Neural cell (in vitro differentiated cells): ENCODE results near the gene HS6ST3. TPM values are rescaled to one million over a fixed set of nuclear protein-coding genes. Genes with fewer than 3 reads are reported as not detected.

Source experiments
- H2AFZ ChIP-seq: fragments of 200-600, 300-800 bp; sonication (generic), shearing (Covaris generic); 2 replicates; pipeline ENCODE4 v1.6.0; 2014; ENCODE audit warnings: low read depth, mild to moderate bottlenecking, antibody characterized with exemption, low read length, moderate library complexity
- H3F3A ChIP-seq: fragments of 200-600 bp; shearing (Covaris generic); 2 replicates; pipeline ENCODE4 v1.6.1; 2016; ENCODE audit warnings: mild to moderate bottlenecking, moderate library complexity, mixed read lengths, antibody characterized with exemption, low read length; ENCODE audit not compliant: insufficient read depth, poor library complexity, severe bottlenecking
- H3K27ac ChIP-seq: fragments of 200-600, 300-800 bp; sonication (generic), shearing (Covaris generic); 2 replicates; pipeline ENCODE4 v1.5.1; 2014; ENCODE audit warnings: mild to moderate bottlenecking, low read length, moderate library complexity
- H3K27me3 ChIP-seq: fragments of 300-800, 200-600 bp; sonication (generic), shearing (Covaris generic); 2 replicates; pipeline ENCODE4 v1.6.0; 2014; ENCODE audit warnings: mild to moderate bottlenecking, low read depth, low read length, moderate library complexity; ENCODE audit not compliant: insufficient read depth
- H3K36me3 ChIP-seq: fragments of 300-800, 200-600 bp; sonication (generic), shearing (Covaris generic); 2 replicates; pipeline ENCODE4 v1.5.1; 2014; ENCODE audit warnings: mild to moderate bottlenecking, antibody characterized with exemption, low read length, moderate library complexity; ENCODE audit not compliant: insufficient read depth
- H3K4me2 ChIP-seq: fragments of 300-800, 200-600 bp; sonication (generic), shearing (Covaris generic); 2 replicates; pipeline ENCODE4 v1.6.0; 2014; ENCODE audit warnings: mild to moderate bottlenecking, low read length
- H3K4me3 ChIP-seq: fragments of 300-800, 200-600 bp; sonication (generic), shearing (Covaris generic); 2 replicates; pipeline ENCODE4 v1.5.1; 2014; ENCODE audit warnings: mild to moderate bottlenecking, low read length, moderate library complexity
- H3K79me2 ChIP-seq: fragments of 200-600 bp; shearing (Covaris generic); replicated peaks from 2 replicates; pipeline ENCODE4 v1.6.0; 2014; ENCODE audit warnings: mild to moderate bottlenecking, low read length, moderate library complexity; ENCODE audit not compliant: insufficient read depth
- H3K9ac ChIP-seq: fragments of 300-800, 200-600 bp; sonication (generic), shearing (Covaris generic); 2 replicates; pipeline ENCODE4 v1.6.1; 2016; ENCODE audit warnings: mild to moderate bottlenecking, low read length, mixed read lengths
- H3K9me2 ChIP-seq: fragments of 200-600 bp; shearing (Covaris generic); 2 replicates; pipeline ENCODE4 v1.6.1; 2016; ENCODE audit warnings: mild to moderate bottlenecking, low read length, mixed read lengths; ENCODE audit not compliant: insufficient read depth
- H3K9me3 ChIP-seq: fragments of 200-600, 300-800 bp; sonication (generic), shearing (Covaris generic); 2 replicates; pipeline ENCODE4 v1.6.1; 2016; ENCODE audit warnings: mild to moderate bottlenecking, mixed run types, low read length, moderate library complexity, mixed read lengths
- H4K20me1 ChIP-seq: fragments of 200-600 bp; shearing (Covaris generic); 2 replicates; pipeline ENCODE4 v1.6.1; 2016; ENCODE audit warnings: mild to moderate bottlenecking, mixed run types; ENCODE audit not compliant: insufficient read depth
- EP300 ChIP-seq: fragments of 450-650 bp; conservative IDR thresholded peaks from 2 replicates; pipeline ENCODE4 v1.6.1; 2014; ENCODE audit warnings: antibody characterized with exemption, mild to moderate bottlenecking, moderate library complexity; ENCODE audit not compliant: poor library complexity, severe bottlenecking
- EZH2 ChIP-seq: fragments of 200-600, 300-800 bp; shearing (Covaris generic), sonication (generic); IDR thresholded peaks from 2 replicates; pipeline ENCODE4 v1.6.1; 2014; ENCODE audit warnings: antibody characterized with exemption, low read length, borderline replicate concordance, mild to moderate bottlenecking; ENCODE audit not compliant: insufficient read depth, poor library complexity, severe bottlenecking
- MXI1 ChIP-seq: fragments of 450-650 bp; conservative IDR thresholded peaks from 2 replicates; pipeline ENCODE4 v1.6.1; 2014; ENCODE audit warnings: antibody characterized with exemption, mild to moderate bottlenecking; ENCODE audit not compliant: poor library complexity, severe bottlenecking
- POLR2AphosphoS5 ChIP-seq: IDR thresholded peaks from 2 replicates; pipeline ENCODE4 v1.6.1; 2012
- RAD21 ChIP-seq: fragments of 450-650 bp; conservative IDR thresholded peaks from 2 replicates; pipeline ENCODE4 v1.6.1; 2014; ENCODE audit warnings: antibody characterized with exemption, mild to moderate bottlenecking, moderate library complexity
- SMC3 ChIP-seq: fragments of 450-650 bp; conservative IDR thresholded peaks from 2 replicates; pipeline ENCODE4 v1.6.1; 2014; ENCODE audit warnings: antibody characterized with exemption, mild to moderate bottlenecking, moderate library complexity; ENCODE audit not compliant: poor library complexity
- TAF1 ChIP-seq: IDR thresholded peaks from 2 replicates; pipeline ENCODE4 v1.6.1; 2012; ENCODE audit warnings: low read depth
- polyA plus RNA-seq: library from polyadenylated mRNA; depleted of rRNA; stranded (reverse); fragments of >200 nt; gene quantifications from 2 replicates; pipeline ENCODE4 v1.2.3, GENCODE V29; 2014
- TF ChIP-seq, protein P1 (sequence below): IDR thresholded peaks from 2 replicates; pipeline ENCODE4 v1.6.1; 2012; ENCODE audit warnings: borderline replicate concordance
- TF ChIP-seq, protein P2 (sequence below): fragments of 450-650 bp; IDR thresholded peaks from 2 replicates; pipeline ENCODE4 v1.5.1; 2014; ENCODE audit warnings: antibody characterized with exemption, mild to moderate bottlenecking, moderate library complexity; ENCODE audit not compliant: poor library complexity, severe bottlenecking

HS6ST3 gene
- polyA plus RNA-seq, 1 donor from 2014 or later: 10.9 TPM

DNA sequence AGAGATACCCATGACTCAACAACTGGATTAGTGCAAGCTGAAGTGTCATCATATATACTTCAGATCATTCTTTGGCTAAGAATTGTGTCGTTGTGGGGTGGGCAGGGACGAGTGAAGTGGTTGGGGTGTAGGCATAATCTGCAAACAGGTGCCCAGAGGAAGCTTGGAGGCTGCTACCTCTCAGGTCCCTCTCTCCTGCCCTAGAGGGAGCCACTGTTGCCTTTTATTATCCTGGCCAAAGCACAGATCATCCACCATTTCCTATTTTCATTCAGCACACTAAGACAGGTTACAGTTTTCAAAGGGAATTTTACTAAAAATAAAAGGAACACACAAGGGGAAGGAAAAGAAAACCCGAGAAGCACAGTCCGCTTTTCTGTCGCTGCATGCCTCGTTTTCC lies 126.6 kb downstream of the HS6ST3 start:
- Histone ChIP-seq H3F3A (no peaks in the 10 kb centered on the region), H3K36me3 (no peaks in the 10 kb centered on the region), H3K9me2 (no peaks in the 10 kb centered on the region), H2AFZ (no peak overlapping the region), H3K79me2 (no peaks in the 10 kb centered on the region), H4K20me1 (no peaks in the 10 kb centered on the region), H3K27me3 (no peaks in the 10 kb centered on the region), H3K27ac (no peak overlapping the region), H3K4me2 (no peak overlapping the region), H3K9ac (no peak overlapping the region), H3K9me3 (no peaks in the 10 kb centered on the region), H3K4me3 (no peak overlapping the region)
- TF ChIP-seq, protein P1, sequence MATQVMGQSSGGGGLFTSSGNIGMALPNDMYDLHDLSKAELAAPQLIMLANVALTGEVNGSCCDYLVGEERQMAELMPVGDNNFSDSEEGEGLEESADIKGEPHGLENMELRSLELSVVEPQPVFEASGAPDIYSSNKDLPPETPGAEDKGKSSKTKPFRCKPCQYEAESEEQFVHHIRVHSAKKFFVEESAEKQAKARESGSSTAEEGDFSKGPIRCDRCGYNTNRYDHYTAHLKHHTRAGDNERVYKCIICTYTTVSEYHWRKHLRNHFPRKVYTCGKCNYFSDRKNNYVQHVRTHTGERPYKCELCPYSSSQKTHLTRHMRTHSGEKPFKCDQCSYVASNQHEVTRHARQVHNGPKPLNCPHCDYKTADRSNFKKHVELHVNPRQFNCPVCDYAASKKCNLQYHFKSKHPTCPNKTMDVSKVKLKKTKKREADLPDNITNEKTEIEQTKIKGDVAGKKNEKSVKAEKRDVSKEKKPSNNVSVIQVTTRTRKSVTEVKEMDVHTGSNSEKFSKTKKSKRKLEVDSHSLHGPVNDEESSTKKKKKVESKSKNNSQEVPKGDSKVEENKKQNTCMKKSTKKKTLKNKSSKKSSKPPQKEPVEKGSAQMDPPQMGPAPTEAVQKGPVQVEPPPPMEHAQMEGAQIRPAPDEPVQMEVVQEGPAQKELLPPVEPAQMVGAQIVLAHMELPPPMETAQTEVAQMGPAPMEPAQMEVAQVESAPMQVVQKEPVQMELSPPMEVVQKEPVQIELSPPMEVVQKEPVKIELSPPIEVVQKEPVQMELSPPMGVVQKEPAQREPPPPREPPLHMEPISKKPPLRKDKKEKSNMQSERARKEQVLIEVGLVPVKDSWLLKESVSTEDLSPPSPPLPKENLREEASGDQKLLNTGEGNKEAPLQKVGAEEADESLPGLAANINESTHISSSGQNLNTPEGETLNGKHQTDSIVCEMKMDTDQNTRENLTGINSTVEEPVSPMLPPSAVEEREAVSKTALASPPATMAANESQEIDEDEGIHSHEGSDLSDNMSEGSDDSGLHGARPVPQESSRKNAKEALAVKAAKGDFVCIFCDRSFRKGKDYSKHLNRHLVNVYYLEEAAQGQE: no peak

DNA sequence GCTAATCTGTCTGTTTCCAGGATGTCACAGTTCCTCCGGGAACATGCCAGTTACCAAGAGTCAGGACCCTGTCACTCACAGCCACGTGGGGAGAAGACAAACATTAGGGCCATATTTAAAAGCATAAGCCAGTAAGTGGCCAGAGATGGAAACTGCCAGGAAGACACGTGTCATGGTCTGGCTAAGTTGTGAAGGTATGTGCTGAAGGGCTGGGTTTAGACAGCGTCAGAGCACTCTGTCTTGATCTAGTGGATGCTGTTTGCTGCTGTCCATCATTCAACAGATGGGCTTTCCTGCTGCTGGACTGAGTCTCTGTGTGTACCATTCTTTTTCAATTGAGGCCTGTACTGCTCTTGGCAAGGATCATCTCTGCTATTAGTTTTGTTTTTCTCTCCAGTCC lies 128.6 kb downstream of the HS6ST3 start:
- H3K9ac ChIP-seq: no peak overlapping the region
- H3K9me3 ChIP-seq: no peaks in the 10 kb centered on the region
- no peak overlapping the region for H3K4me3 ChIP-seq
- H3K9me2 ChIP-seq: no peaks in the 10 kb centered on the region
- no peaks in the 10 kb centered on the region for H3F3A ChIP-seq
- no peak overlapping the region for H2AFZ ChIP-seq
- H3K36me3 ChIP-seq: no peaks in the 10 kb centered on the region
- H3K79me2 ChIP-seq: no peaks in the 10 kb centered on the region
- no peak overlapping the region for H3K4me2 ChIP-seq
- no peak overlapping the region for H3K27ac ChIP-seq
- no peaks in the 10 kb centered on the region for H3K27me3 ChIP-seq
- TF ChIP-seq TAF1: no peak
- TF ChIP-seq EP300: no peak
- no peak for TF ChIP-seq SMC3
- TF ChIP-seq, protein P1: no peak
- no peak for TF ChIP-seq MXI1
- TF ChIP-seq, protein P2, sequence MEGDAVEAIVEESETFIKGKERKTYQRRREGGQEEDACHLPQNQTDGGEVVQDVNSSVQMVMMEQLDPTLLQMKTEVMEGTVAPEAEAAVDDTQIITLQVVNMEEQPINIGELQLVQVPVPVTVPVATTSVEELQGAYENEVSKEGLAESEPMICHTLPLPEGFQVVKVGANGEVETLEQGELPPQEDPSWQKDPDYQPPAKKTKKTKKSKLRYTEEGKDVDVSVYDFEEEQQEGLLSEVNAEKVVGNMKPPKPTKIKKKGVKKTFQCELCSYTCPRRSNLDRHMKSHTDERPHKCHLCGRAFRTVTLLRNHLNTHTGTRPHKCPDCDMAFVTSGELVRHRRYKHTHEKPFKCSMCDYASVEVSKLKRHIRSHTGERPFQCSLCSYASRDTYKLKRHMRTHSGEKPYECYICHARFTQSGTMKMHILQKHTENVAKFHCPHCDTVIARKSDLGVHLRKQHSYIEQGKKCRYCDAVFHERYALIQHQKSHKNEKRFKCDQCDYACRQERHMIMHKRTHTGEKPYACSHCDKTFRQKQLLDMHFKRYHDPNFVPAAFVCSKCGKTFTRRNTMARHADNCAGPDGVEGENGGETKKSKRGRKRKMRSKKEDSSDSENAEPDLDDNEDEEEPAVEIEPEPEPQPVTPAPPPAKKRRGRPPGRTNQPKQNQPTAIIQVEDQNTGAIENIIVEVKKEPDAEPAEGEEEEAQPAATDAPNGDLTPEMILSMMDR: no peak
- no peak for TF ChIP-seq POLR2AphosphoS5
- no peak for TF ChIP-seq EZH2
- no peak for TF ChIP-seq RAD21
- H4K20me1 ChIP-seq: no peaks in the 10 kb centered on the region
